Ovary (tissue), 9 donors: ENCODE measurements around the gene LRP1. TPM values are rescaled to one million over a fixed set of nuclear protein-coding genes. Genes with fewer than 3 reads are reported as not detected.

Experiments
- DNase-seq, 5 donors: peaks; one replicate each; pipeline ENCODE4 v3.0.0-alpha.2; 2019 to 2020
- H3K27ac ChIP-seq, 2 donors: fragments of 200-600 bp; one replicate each; pipeline versions ENCODE4 v1.5.1 to v1.8.0; 2019 to 2022
- H3K27me3 ChIP-seq: fragments of 200-600 bp; one replicate; pipeline ENCODE4 v1.8.0; 2022
- H3K36me3 ChIP-seq: fragments of 200-600 bp; sonication (generic); one replicate; pipeline ENCODE4 v1.5.1; 2019
- H3K4me1 ChIP-seq: one replicate; pipeline ENCODE4 v1.8.1; 2013; ENCODE audit warnings: mild to moderate bottlenecking, moderate library complexity; ENCODE audit not compliant: insufficient read depth
- H3K4me3 ChIP-seq: fragments of 200-600 bp; sonication (generic); one replicate; pipeline ENCODE4 v1.5.1; 2017
- H3K9me3 ChIP-seq, 2 donors: fragments of 200-600 bp in 1 of 2; sonication (generic) in 1 of 2; one replicate each; pipeline versions ENCODE4 v1.5.1 to v1.8.1; 2013 to 2019; ENCODE audit warnings: mild to moderate bottlenecking in 1 of 2, moderate library complexity in 1 of 2
- EP300 ChIP-seq: sonication (generic); formaldehyde crosslinking; IDR thresholded peaks from one replicate; pipeline ENCODE4 v1.6.1; 2017; ENCODE audit warnings: antibody characterized with exemption
- POLR2A ChIP-seq: fragments of 450-650 bp; IDR thresholded peaks from one replicate; pipeline ENCODE4 v1.6.1; 2017; ENCODE audit warnings: antibody characterized with exemption, mild to moderate bottlenecking, moderate library complexity
- WGBS, 3 donors: extraction: QIAGEN DNeasy Blood & Tissue Kit in 1 of 3; methylation state at CpG; one replicate each; pipeline versions ENCODE4 v1.1.5 to v1.1.7; 2013 to 2017; 5-methylcytosine and 5-hydroxymethylcytosine counted together
- intact Hi-C, 4 donors: fragments of 100-400 bp; cut with DNase I; formaldehyde crosslinking; loops; one replicate each; pipeline versions ENCODE4 v1.11.0 to v1.15.1; 2022 to 2023
- polyA plus RNA-seq, 2 donors: library from polyadenylated mRNA; stranded (reverse); fragments of 200-250 nt in 1 of 2; fragments of 350-450 nt in 1 of 2; fragmentation: Illumina TruSeq in 1 of 2; extraction: RNeasy Lipid Tissue Mini Kit (QIAGEN cat#74804) in 1 of 2; gene quantifications; one replicate each; pipeline ENCODE4 v1.2.3, GENCODE V29; 2013 to 2014
- total RNA-seq, 7 donors: library from RNA; depleted of rRNA in 2 of 7; stranded (reverse); fragments of >200 nt in 2 of 7; fragmentation: NEBNext Ultra II Directional in 3 of 7; extraction: Animal tissue kit (Norgen Biotek cat#: 25700) in 3 of 7; gene quantifications; one replicate each; pipeline versions ENCODE4 v1.1.0 to v1.2.4, GENCODE V29; 2016 to 2023
- TF ChIP-seq, protein P1 (sequence below), 3 donors: fragments of 450-650 bp in 2 of 3; fragments of 200-600 bp in 1 of 3; IDR thresholded peaks; one replicate each; pipeline versions ENCODE4 v1.5.1 to v1.8.0; 2016 to 2022; ENCODE audit warnings: antibody characterized with exemption in 3 of 3, mild to moderate bottlenecking in 1 of 3
- donor health status: DM: no; HTN: no; CAD: no; lungs with moderate emphysema.
- donor health status: DM: no; HTN: no; CAD: no.
- donor health status: Bipolar disorder and iron deficiency.
- donor health status: DM: yes; HTN: yes; CAD: no.
- donor health status: DM: no; HTN: no; CAD: no.
- donor health status: DM: yes; HTN: yes; CAD: no.

The LRP1 gene
- total and polyA plus RNA-seq, 9 donors = 76.4 to 640 (median 323) TPM

- peaks cover 13% of the 10 kb centered on the region for H3K27me3 ChIP-seq
- no peaks in the 10 kb centered on the region for H3K9me3 ChIP-seq
- H3K36me3 ChIP-seq = no peaks in the 10 kb centered on the region
- no peak for DNase-seq
- TF ChIP-seq POLR2A (no peak), EP300 (no peak)
- TF ChIP-seq, protein P1, sequence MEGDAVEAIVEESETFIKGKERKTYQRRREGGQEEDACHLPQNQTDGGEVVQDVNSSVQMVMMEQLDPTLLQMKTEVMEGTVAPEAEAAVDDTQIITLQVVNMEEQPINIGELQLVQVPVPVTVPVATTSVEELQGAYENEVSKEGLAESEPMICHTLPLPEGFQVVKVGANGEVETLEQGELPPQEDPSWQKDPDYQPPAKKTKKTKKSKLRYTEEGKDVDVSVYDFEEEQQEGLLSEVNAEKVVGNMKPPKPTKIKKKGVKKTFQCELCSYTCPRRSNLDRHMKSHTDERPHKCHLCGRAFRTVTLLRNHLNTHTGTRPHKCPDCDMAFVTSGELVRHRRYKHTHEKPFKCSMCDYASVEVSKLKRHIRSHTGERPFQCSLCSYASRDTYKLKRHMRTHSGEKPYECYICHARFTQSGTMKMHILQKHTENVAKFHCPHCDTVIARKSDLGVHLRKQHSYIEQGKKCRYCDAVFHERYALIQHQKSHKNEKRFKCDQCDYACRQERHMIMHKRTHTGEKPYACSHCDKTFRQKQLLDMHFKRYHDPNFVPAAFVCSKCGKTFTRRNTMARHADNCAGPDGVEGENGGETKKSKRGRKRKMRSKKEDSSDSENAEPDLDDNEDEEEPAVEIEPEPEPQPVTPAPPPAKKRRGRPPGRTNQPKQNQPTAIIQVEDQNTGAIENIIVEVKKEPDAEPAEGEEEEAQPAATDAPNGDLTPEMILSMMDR (IDR thresholded peaks at IDR 0.05) = no peak
- H3K4me3 ChIP-seq = no peak overlapping the region
- no peak overlapping the region for H3K27ac ChIP-seq
- peaks cover 2% of the 10 kb centered on the region for H3K4me1 ChIP-seq
- intact Hi-C loops = no loop called here
- WGBS, 3 donors = 76 to 82% (median 79%) methylated on average over 13 of the region's 13 CpGs
These were observed 94.3 kb downstream of the LRP1 start for GRCh38 chr12:57222286-57223190.

DNA sequence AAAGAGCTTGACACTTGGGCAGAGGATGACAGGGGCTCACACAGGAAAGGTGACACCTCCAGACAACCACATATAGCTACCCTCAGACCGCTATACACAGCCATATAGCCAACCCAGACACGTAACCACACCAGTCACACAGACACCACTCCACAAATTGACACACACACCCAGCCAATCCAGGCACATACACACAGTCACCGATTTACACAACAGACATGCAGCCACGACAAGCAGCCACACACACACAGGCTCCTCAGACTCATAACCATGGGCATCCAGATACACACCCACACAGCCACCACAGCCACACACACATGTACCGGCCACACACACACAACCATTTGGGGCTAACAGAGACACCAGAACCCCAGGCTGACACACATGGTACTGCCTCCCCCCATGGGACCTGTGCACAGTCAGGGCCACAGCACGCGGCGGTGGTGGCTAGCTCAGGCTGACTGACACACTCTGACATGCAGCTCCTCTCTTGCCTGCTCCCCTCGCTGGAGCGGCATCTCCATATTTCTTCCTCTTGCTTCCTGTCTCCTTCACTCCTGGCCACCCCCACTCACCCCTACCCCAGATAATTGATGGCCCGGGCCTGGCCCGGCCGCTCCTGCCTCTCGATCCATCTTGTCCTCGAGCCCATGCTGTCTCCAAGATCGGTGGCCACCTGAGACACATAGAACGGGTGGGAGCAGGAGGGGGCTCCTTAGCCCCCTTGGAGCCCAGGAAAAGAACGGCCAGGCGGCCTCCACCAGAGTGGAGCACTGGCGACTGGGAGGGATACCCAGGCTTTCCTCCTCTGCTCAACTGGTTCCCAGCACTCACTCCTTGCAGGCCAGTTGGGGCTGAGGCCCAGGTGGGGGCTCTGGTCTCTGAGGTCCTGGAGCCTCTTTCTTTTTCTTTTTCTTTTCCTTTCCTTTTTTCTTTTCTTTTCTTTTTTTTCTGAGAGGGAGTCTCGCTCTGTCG is 95.2 kb downstream of the LRP1 start:
- H3K36me3 ChIP-seq = no peaks in the 10 kb centered on the region
- no peak for DNase-seq
- intact Hi-C loops = no loop called here
- H3K27me3 ChIP-seq = peaks cover 7% of the 10 kb centered on the region
- 73 to 78% (median 76%) methylated on average over 22 of the region's 22 CpGs for WGBS, 3 donors
- TF ChIP-seq EP300 (no peak), POLR2A (no peak)
- TF ChIP-seq, protein P1 (IDR thresholded peaks at IDR 0.05) = no peak
- no peaks in the 10 kb centered on the region for H3K9me3 ChIP-seq
- H3K4me3 ChIP-seq = no peak overlapping the region
- no peak overlapping the region for H3K27ac ChIP-seq
- no peaks in the 10 kb centered on the region for H3K4me1 ChIP-seq

DNA sequence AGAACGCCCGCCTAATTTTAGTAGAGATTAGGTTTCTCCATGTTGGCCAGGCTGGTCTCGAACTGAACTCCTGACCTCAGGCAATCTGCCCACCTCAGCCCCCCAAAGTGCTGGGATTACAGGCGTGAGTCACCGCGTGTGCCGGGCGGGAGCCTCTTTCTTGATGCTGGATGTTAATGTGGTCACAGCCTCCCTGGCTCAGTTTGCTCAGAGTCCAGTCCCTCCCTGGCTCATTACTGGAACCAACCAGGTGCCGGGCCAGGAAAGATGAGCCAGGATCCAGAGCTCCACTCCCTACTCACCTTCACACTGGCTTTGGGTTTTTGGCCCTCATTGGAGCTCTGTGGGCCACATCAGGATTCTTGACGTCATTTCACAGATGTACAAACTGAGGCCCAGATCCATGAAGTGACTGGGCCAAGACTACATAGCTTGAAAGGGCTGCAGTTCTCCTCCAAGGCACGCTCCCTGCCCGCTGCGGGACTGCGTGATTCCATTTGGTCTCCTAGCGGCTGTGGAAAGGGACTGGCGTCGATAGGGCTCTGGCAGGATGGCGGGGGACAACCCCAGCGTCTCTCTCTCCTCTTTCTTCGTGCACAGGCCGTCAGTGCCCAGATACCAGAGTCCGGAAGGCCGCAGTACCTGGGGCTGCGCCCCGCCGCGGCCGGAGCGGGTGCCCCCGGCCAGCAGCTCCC is 96.1 kb downstream of the LRP1 start:
- no peaks in the 10 kb centered on the region for H3K4me1 ChIP-seq
- H3K36me3 ChIP-seq = no peaks in the 10 kb centered on the region
- H3K27me3 ChIP-seq = peaks cover 7% of the 10 kb centered on the region
- H3K4me3 ChIP-seq = no peak overlapping the region
- 60 to 71% (median 68%) methylated on average over 29 to 30 of the region's 30 CpGs for whole genome bisulfite sequencing, 3 donors
- H3K27ac ChIP-seq = no peak overlapping the region
- intact Hi-C loops = no loop called here
- DNase-seq = no peak
- H3K9me3 ChIP-seq = no peaks in the 10 kb centered on the region
- TF ChIP-seq EP300 = no peak
- TF ChIP-seq, protein P1 (IDR thresholded peaks at IDR 0.05) = no peak
- no peak for TF ChIP-seq POLR2A
